ENCODE data around the gene SPNS3.

GRCh38 chr17:4527134-4527533 lies 93.4 kb downstream of the SPNS3 start:
- TF ChIP-seq CTCF (IDR thresholded peaks at IDR 0.05 in 2 of 3, conservative IDR thresholded peaks at IDR 0.05 in 1 of 3; ENCODE audit: control insufficient read depth in 2 of 3, extremely low read depth in 1 of 3, insufficient read depth in 1 of 3, low read depth in 3 of 3, low read length in 3 of 3) = no peak
- no peak for TF ChIP-seq SIN3A (IDR thresholded peaks at IDR 0.05; ENCODE audit: low read depth, low read length)
- no peak for TF ChIP-seq HDAC2 (IDR thresholded peaks at IDR 0.05)
- TF ChIP-seq, protein P1, sequence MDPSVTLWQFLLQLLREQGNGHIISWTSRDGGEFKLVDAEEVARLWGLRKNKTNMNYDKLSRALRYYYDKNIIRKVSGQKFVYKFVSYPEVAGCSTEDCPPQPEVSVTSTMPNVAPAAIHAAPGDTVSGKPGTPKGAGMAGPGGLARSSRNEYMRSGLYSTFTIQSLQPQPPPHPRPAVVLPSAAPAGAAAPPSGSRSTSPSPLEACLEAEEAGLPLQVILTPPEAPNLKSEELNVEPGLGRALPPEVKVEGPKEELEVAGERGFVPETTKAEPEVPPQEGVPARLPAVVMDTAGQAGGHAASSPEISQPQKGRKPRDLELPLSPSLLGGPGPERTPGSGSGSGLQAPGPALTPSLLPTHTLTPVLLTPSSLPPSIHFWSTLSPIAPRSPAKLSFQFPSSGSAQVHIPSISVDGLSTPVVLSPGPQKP (IDR thresholded peaks at IDR 0.05; ENCODE audit: low read depth, low read length) = no peak
- TF ChIP-seq DPF2 (IDR thresholded peaks at IDR 0.05) = no peak
- TF ChIP-seq RCOR1 (conservative IDR thresholded peaks at IDR 0.05; ENCODE audit: low read depth, low read length) = no peak
- TF ChIP-seq NFYB (IDR thresholded peaks at IDR 0.05; ENCODE audit: insufficient read depth, low read depth, low read length) = no peak
- no peak for TF ChIP-seq EP300 (IDR thresholded peaks at IDR 0.05; ENCODE audit: borderline replicate concordance in 1 of 2, control insufficient read depth in 1 of 2, low read depth in 2 of 2, low read length in 2 of 2)
- no peak for TF ChIP-seq POLR2A (IDR thresholded peaks at IDR 0.05; ENCODE audit: low read depth, low read length)
- TF ChIP-seq RAD51 (IDR thresholded peaks at IDR 0.05) = no peak
